HepG2 (cell line): ENCODE data around the gene SDK2.

ENCODE experiments used
- ATF3 ChIP-seq: sonication (generic); formaldehyde crosslinking; IDR thresholded peaks from 2 replicates; pipeline ENCODE4 v1.4.0; 2020; ENCODE audit warnings: missing genetic modification reagents
- ATF4 ChIP-seq, 2 experiments: fragments of 450-650 bp in 1 of 2; sonication (generic) in 1 of 2; formaldehyde crosslinking; IDR thresholded peaks; 2 replicates each; pipeline versions ENCODE4 v1.5.0 to v1.8.0; 2020 to 2022; ENCODE audit warnings: mild to moderate bottlenecking in 1 of 2, missing genetic modification reagents in 1 of 2
- CTCF ChIP-seq: sonication (generic); formaldehyde crosslinking; IDR thresholded peaks from 2 replicates; pipeline ENCODE4 v1.5.0; 2020; ENCODE audit warnings: mild to moderate bottlenecking, missing genetic modification reagents, moderate library complexity
- EZH2 ChIP-seq: conservative IDR thresholded peaks from 2 replicates; pipeline ENCODE4 v1.6.1; 2012; ENCODE audit warnings: mild to moderate bottlenecking, low read depth, low read length, moderate library complexity
- HDAC6 ChIP-seq: fragments of 200-600 bp; sonication (generic); IDR thresholded peaks from 2 replicates; pipeline ENCODE4 v1.7.0; 2017; ENCODE audit warnings: mild to moderate bottlenecking, antibody characterized with exemption, low read length, low read depth
- RAD21 ChIP-seq: fragments of 450-650 bp; formaldehyde crosslinking; IDR thresholded peaks from 2 replicates; pipeline ENCODE4 v1.5.0; 2020; ENCODE audit warnings: mild to moderate bottlenecking
- REST ChIP-seq, 2 experiments: IDR thresholded peaks; 2 replicates each; pipeline ENCODE4 v1.6.1; 2011 to 2012; ENCODE audit warnings: low read length in 2 of 2, borderline replicate concordance in 1 of 2, low read depth in 1 of 2, mild to moderate bottlenecking in 1 of 2, moderate library complexity in 1 of 2
- RXRA ChIP-seq: sonication (generic); formaldehyde crosslinking; IDR thresholded peaks from 2 replicates; pipeline ENCODE4 v1.5.1; 2020; ENCODE audit warnings: missing genetic modification reagents
- SMAD1 ChIP-seq: sonication (generic); formaldehyde crosslinking; IDR thresholded peaks from 2 replicates; pipeline ENCODE4 v1.4.0; 2020; ENCODE audit warnings: missing genetic modification reagents, low read depth, mild to moderate bottlenecking, borderline replicate concordance
- ZBTB43 ChIP-seq: sonication (generic); formaldehyde crosslinking; conservative IDR thresholded peaks from 2 replicates; pipeline ENCODE4 v1.4.0; 2020; ENCODE audit warnings: missing genetic modification reagents
- ZFP36L2 ChIP-seq: sonication (generic); formaldehyde crosslinking; IDR thresholded peaks from 2 replicates; pipeline ENCODE4 v1.4.0; 2020; ENCODE audit warnings: missing genetic modification reagents
- ZNF432 ChIP-seq: sonication (generic); formaldehyde crosslinking; IDR thresholded peaks from 2 replicates; pipeline ENCODE4 v1.5.0; 2020; ENCODE audit warnings: missing genetic modification reagents, mild to moderate bottlenecking, borderline replicate concordance
- ZSCAN9 ChIP-seq: IDR thresholded peaks from 2 replicates; pipeline ENCODE4 v1.6.1; 2016; ENCODE audit warnings: borderline replicate concordance

DNA sequence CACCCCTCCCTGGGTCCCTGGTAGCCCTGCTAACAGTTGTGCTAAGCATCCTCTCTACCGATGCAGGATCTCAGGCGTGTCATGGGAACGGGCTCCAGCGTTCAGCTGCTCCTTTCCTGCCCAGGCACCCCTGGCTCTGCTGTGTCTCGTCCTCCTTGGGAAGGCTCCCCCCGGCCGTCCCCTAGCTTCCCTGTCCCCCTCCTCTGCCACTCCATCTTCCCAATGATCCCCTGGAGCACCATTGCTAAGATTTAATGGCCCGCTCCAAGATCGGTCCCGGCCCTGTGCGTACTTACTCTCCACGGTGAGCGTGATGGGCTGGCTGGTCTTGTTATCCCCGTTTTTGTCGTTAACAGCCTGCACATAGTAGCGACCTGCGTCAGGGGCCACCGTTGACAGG is 196.9 kb downstream of the SDK2 start:
- TF ChIP-seq ZSCAN9 (CRISPR knock-in tag) (no peak), REST (IDR thresholded peaks at IDR 0.05; ENCODE audit: borderline replicate concordance in 1 of 2, low read depth in 1 of 2, low read length in 2 of 2) (no peak), CTCF (no peak), RAD21 (CRISPR knock-in tag) (no peak), HDAC6 (no peak), ZBTB43 (CRISPR knock-in tag) (no peak), RXRA (CRISPR knock-in tag) (no peak), ATF3 (CRISPR knock-in tag) (no peak), ZFP36L2 (CRISPR knock-in tag) (no peak), EZH2 (no peak), ZNF432 (CRISPR knock-in tag) (no peak), SMAD1 (CRISPR knock-in tag) (no peak), ATF4 (CRISPR knock-in tag; IDR thresholded peaks at IDR 0.05) (no peak)
